Heart left ventricle (tissue), 16 donors: ENCODE data around the gene CXorf58. TPM values are rescaled to one million over a fixed set of nuclear protein-coding genes. Genes with fewer than 3 reads are reported as not detected.

Experiments used
- ATAC-seq, 4 donors: fragments of 200-7000 bp; cut with Tn5 transposase; one replicate each; pipeline ENCODE4 v1.9.1; 2020 to 2022; ENCODE audit warnings: moderate library complexity in 4 of 4, mild to moderate bottlenecking in 3 of 4, moderate number of reproducible peaks in 1 of 4
- DNase-seq, 5 donors: peaks; one replicate each; pipeline ENCODE4 v3.0.0-alpha.2; 2020
- H3K27ac ChIP-seq, 12 donors: fragments of 200-600 bp; sonication (generic) in 4 of 12; one replicate each; pipeline versions ENCODE4 v1.5.0 to v1.8.0; 2016 to 2022; ENCODE audit warnings: mild to moderate bottlenecking in 2 of 12
- H3K27me3 ChIP-seq, 9 donors: fragments of 200-600 bp; sonication (generic) in 2 of 9; one replicate each; pipeline versions ENCODE4 v1.5.1 to v1.8.0; 2016 to 2022; ENCODE audit warnings: mild to moderate bottlenecking in 3 of 9
- H3K36me3 ChIP-seq, 9 donors: fragments of 200-600 bp; sonication (generic) in 2 of 9; one replicate each; pipeline versions ENCODE4 v1.5.0 to v1.8.0; 2018 to 2022; ENCODE audit warnings: mild to moderate bottlenecking in 2 of 9
- H3K4me1 ChIP-seq, 12 donors: fragments of 200-600 bp; sonication (generic) in 4 of 12; one replicate each; pipeline versions ENCODE4 v1.5.0 to v1.8.0; 2016 to 2022; ENCODE audit warnings: mild to moderate bottlenecking in 3 of 12
- H3K4me3 ChIP-seq, 12 donors: fragments of 200-600 bp; sonication (generic) in 4 of 12; one replicate each; pipeline versions ENCODE4 v1.5.0 to v1.8.0; 2017 to 2022; ENCODE audit warnings: mild to moderate bottlenecking in 9 of 12, moderate library complexity in 4 of 12
- H3K9me3 ChIP-seq, 12 donors: fragments of 200-600 bp; sonication (generic) in 4 of 12; one replicate each; pipeline versions ENCODE4 v1.5.0 to v1.8.0; 2016 to 2022; ENCODE audit warnings: mild to moderate bottlenecking in 1 of 12
- CTCF ChIP-seq, 12 donors: fragments of 200-600 bp; sonication (generic) in 4 of 12; IDR thresholded peaks; one replicate each; pipeline versions ENCODE4 v1.5.0 to v1.8.0; 2018 to 2022; ENCODE audit warnings: antibody characterized with exemption in 12 of 12, mild to moderate bottlenecking in 5 of 12
- POLR2A ChIP-seq, 2 donors: fragments of 450-650 bp; IDR thresholded peaks; one replicate each; pipeline ENCODE4 v1.6.1; 2017; ENCODE audit warnings: antibody characterized with exemption in 2 of 2, mild to moderate bottlenecking in 2 of 2, moderate library complexity in 2 of 2
- WGBS, 4 donors: extraction: QIAGEN DNeasy Blood & Tissue Kit in 2 of 4; methylation state at CpG; one replicate each; pipeline versions ENCODE4 v1.1.5 to v1.1.7; 2013 to 2018; 5-methylcytosine and 5-hydroxymethylcytosine counted together
- intact Hi-C, 10 donors: fragments of 100-400 bp; cut with DNase I; formaldehyde crosslinking; loops; one replicate each; pipeline versions ENCODE4 v1.11.1 to v1.14.2; 2022
- polyA plus RNA-seq, 2 donors: library from polyadenylated mRNA; stranded (reverse); fragments of 200-250 nt; gene quantifications; one replicate each; pipeline ENCODE4 v1.2.3, GENCODE V29; 2013
- total RNA-seq, 9 donors: library from RNA; depleted of rRNA in 2 of 9; stranded (reverse); fragments of >200 nt in 2 of 9; fragmentation: NEBNext Ultra II Directional in 3 of 9; extraction: Animal tissue kit (Norgen Biotek cat#: 25700) in 3 of 9; gene quantifications; one replicate each; pipeline versions ENCODE4 v1.1.0 to v1.2.4, GENCODE V29; 2016 to 2023
- donor health status: ischemic (EF 13 %, LVEDD 7.1; RV severe dilation, severe dysfunction).
- donor health status: healthy with polysubstance abuse.
- donor health status: DM: no; HTN: yes; CAD: no.
- donor health status: DM: no; HTN: no; CAD: no.
- donor health status: ischemic (EF 25% LVEDD 6.9; RV normal size, moderate dysfunction).
- donor health status: ischemic (EF 25% LVEDD 5.7; RV mildly dilated, moderate dysfunction).
- donor health status: healthy.
- donor health status: DM: yes; HTN: yes; CAD: no.
- donor health status: ischemic (EF 35%, LVEDD 5.7; RV mildly dilated, moderate dysfunction).
- donor health status: nonischemic (EF 11% LVEDD 7.7; RV severe dilation, severe dysfunction).
- donor health status: DM: yes; HTN: yes; CAD: no.
- donor health status: PGD.
- donor health status: ischemic (EF 29% LVEDD 5.4; RV normal size, mild dysfunction).
- donor health status: nonischemic (EF 23%, LVEDD 6.1; RV moderate dilation, normal function).

The CXorf58 gene
- total and polyA plus RNA-seq, 11 donors: 0.10 to 0.30 (median 0.21) TPM; not detected in 5

DNA sequence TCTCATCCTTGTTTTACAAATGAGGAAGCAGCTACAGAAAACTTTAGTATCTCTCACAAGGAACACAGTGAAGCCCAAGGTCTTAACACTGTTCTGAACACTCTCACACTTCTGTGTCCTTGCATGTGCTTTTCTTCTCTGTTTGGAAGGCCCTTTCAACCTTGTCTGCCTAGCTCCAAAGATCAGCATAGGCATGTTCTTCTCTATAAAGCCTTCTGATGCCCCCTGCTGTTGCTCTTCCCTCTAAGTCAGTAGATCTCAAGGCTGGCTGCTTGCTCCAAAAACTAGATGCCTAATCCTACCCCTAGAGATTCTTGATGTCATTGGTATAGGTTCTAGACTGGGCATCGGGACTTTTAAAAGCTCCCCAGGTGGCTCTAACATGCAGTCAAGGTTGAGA is 6.0 kb upstream of the CXorf58 start:
- DNase-seq (peak in 3 of 5 donors; percentile 40 to 49 (median 44)), ATAC-seq (peak; percentile 82 to 91 (median 88))
- WGBS, 4 donors: 19 to 73% (median 37%) methylated on average over 1 of the region's 1 CpG
- H3K9me3 ChIP-seq: no peaks in the 10 kb centered on the region
- H3K4me3 ChIP-seq: peak overlapping the region in 7 of 12 donors; percentile 12 to 52 (median 36)
- peaks cover 0 to 54% (median 17%) of the 10 kb centered on the region in 12 donors for H3K4me1 ChIP-seq
- TF ChIP-seq CTCF (IDR thresholded peaks at IDR 0.05) (peak; percentile 14 to 59 (median 42)), POLR2A (IDR thresholded peaks at IDR 0.05) (no peak)
- peak overlapping the region in 11 of 12 donors; percentile 46 to 77 (median 68) for H3K27ac ChIP-seq
- intact Hi-C loops: loop anchor here (1.0 to 10.0 kb wide), 17 partner anchors 119 to 215 kb away; partner anchors contain the start of genes EIF2S3 (in 5 of the 10), SAT1 (in 5 of the 10), ACOT9 (in 3 of the 10) and KLHL15 (in 2 of the 10)
- peaks cover 0 to 9% (median 0%) of the 10 kb centered on the region in 9 donors for H3K27me3 ChIP-seq
- no peaks in the 10 kb centered on the region for H3K36me3 ChIP-seq

DNA sequence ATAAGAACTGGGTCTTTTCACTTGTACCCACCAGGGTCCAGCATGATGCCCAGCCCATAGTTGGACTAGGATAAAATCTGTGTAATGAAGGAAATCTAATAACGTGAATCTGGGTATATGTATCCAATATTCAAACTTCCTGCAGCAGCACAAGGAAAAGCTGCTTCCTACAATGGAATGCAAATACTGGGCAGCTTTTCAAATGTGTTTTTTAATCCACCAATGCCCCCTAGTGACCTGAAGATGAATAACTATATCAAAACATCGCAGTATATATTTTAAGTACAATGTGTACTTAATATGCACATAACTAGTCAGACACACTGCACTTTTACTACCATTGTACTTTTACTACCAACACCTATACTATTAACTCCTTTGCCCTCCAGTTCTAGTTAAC is 5.4 kb upstream of the CXorf58 start:
- Histone ChIP-seq H3K27ac (peak overlapping the region in 10 of 12 donors; percentile 39 to 77 (median 68)), H3K4me1 (peaks cover 0 to 54% (median 17%) of the 10 kb centered on the region in 12 donors), H3K36me3 (no peaks in the 10 kb centered on the region), H3K27me3 (peaks cover 0 to 15% (median 0%) of the 10 kb centered on the region in 9 donors), H3K4me3 (peak overlapping the region in 7 of 12 donors; percentile 12 to 52 (median 36)), H3K9me3 (no peaks in the 10 kb centered on the region)
- TF ChIP-seq CTCF (IDR thresholded peaks at IDR 0.05): peak; percentile 30 to 59 (median 46)
- TF ChIP-seq POLR2A (IDR thresholded peaks at IDR 0.05): no peak
- intact Hi-C loops: loop anchor here (1.0 to 10.0 kb wide), 17 partner anchors 119 to 215 kb away; partner anchors contain the start of genes EIF2S3 (in 5 of the 10), SAT1 (in 3 of the 10), ACOT9 (in 2 of the 10) and KLHL15 (in 2 of the 10)
- DNase-seq (no peak), ATAC-seq (peak; percentile 32 to 66 (median 46))
- 2 to 7% (median 4%) methylated on average over 2 of the region's 2 CpGs for WGBS, 4 donors

DNA sequence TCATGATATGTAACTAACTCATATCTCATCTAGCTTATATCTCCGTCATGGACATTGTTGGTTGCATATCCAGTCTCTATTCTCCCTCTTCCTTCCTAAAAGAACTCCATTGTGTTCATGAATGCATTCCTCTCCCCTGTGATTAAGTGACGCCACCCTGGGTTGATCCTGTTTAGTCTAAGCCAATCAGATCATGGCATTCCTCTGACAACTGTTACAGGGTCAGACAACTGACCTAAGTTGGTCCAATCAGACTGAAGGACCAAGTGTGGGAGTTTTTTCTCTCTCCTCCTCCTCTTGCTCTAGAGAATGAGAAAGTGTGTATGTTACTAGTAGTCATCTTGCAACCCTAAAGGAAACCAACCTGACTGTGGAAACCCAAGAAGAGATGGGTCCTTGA is 3.7 kb upstream of the CXorf58 start:
- Histone ChIP-seq H3K36me3 (no peaks in the 10 kb centered on the region), H3K4me3 (no peak overlapping the region), H3K4me1 (peaks cover 0 to 45% (median 14%) of the 10 kb centered on the region in 12 donors), H3K27ac (peak overlapping the region in 3 of 12 donors; percentile 19 to 46 (median 22)), H3K9me3 (no peaks in the 10 kb centered on the region), H3K27me3 (peaks cover 0 to 22% (median 0%) of the 10 kb centered on the region in 9 donors)
- intact Hi-C loops: loop anchor here (5.0 to 10.0 kb wide), 9 partner anchors 121 to 217 kb away; partner anchors contain the start of genes EIF2S3 (in 5 of the 10), KLHL15 (in 2 of the 10), ACOT9 (in 1 of the 10) and SAT1 (in 1 of the 10)
- 34 to 45% (median 37%) methylated on average over 2 of the region's 2 CpGs for WGBS, 4 donors
- no peak for ATAC-seq
- DNase-seq: no peak
- TF ChIP-seq CTCF (IDR thresholded peaks at IDR 0.05) (no peak), POLR2A (IDR thresholded peaks at IDR 0.05) (no peak)

DNA sequence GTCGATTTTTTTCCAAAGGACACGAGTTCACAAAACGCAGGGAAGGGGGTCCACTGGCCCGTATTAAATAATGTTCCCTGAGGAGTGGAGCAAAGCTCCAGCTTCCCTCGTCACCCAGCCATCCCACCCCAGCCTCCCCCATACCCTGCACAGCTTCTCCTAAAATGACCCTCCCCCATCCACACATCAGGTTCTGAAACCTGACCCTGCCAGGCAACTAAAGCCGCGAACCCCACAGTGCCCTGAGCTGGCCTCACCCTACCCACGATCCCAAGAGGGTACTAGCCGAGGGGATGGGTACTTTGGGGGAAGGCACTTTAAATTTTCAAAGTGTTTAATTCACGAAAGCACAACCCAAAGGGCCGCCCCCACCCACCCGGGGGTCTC is 702 bp upstream of the CXorf58 start:
- H3K9me3 ChIP-seq: no peaks in the 10 kb centered on the region
- H3K27ac ChIP-seq: peak overlapping the region; percentile 80 to 96 (median 89)
- DNase-seq: no peak
- 2 to 32% (median 16%) methylated on average over 8 to 12 of the region's 12 CpGs for WGBS, 4 donors
- no peak for TF ChIP-seq CTCF (IDR thresholded peaks at IDR 0.05)
- TF ChIP-seq POLR2A (IDR thresholded peaks at IDR 0.05): no peak
- H3K4me3 ChIP-seq: peak overlapping the region; percentile 32 to 92 (median 68)
- H3K4me1 ChIP-seq: peaks cover 0 to 20% (median 5%) of the 10 kb centered on the region in 12 donors
- H3K36me3 ChIP-seq: no peaks in the 10 kb centered on the region
- H3K27me3 ChIP-seq: peaks cover 0 to 24% (median 0%) of the 10 kb centered on the region in 9 donors
- ATAC-seq: peak in 3 of 4 donors; percentile 14 to 25 (median 23)
- intact Hi-C loops: loop anchor here in 9 of 10 donors (5.0 to 10.0 kb wide), 8 partner anchors 115 to 240 kb away; partner anchors contain the start of genes EIF2S3 (in 7 of the 9), KLHL15 (in 3 of the 9), ACOT9 (in 1 of the 9) and PRDX4 (in 1 of the 9)
